Measurements from ENCODE around the gene HBE1. TPM values are rescaled to one million over a fixed set of nuclear protein-coding genes. Genes with fewer than 3 reads are reported as not detected.

Gene HBE1
- total RNA-seq, 1 donor = not detected

DNA sequence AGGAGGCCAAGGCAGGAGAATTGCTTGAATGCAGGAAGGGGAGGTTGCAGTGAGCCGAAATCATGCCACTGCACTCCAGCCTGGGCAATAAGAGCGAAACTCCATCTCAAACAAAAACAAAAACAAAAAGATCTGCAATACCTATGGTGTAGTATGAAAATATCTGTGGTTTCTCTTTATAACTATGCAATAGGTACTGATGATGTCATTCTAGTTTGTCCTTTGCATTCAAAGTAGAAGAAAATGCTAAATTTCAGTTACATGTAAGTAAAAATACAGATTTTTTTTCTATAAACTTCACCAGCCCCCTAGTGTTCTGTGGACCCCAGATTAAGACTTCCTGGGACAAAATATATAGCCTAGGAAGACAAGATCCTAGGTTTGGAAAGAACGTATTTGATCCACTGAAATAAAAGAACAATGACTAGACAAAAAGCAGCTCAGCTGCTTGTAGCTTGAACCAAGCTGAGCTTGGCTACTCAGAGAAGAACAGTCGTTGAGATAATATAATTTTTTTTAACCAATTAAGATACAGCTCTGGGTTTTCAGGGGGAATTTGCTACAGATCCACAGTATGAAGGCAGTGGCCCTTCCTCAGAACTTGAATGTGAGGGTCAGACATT lies 2.8 kb upstream of the HBE1 start:
- Histone ChIP-seq H4K20me1 (ENCODE audit: insufficient read depth, low read length) (no peaks in the 10 kb centered on the region), H3K36me3 (ENCODE audit: insufficient read depth, low read length) (no peaks in the 10 kb centered on the region), H3K9me3 (ENCODE audit: low read depth, low read length) (no peaks in the 10 kb centered on the region), H3K27me3 (ENCODE audit: insufficient read depth, low read length) (no peaks in the 10 kb centered on the region), H3K79me2 (ENCODE audit: insufficient read depth, low read length) (no peaks in the 10 kb centered on the region), H3K4me1 (ENCODE audit: insufficient read depth, low read length) (no peaks in the 10 kb centered on the region), H2AFZ (ENCODE audit: low read length) (no peak overlapping the region), H3K4me3 (ENCODE audit: insufficient read depth, low read length) (no peak overlapping the region), H3K27ac (ENCODE audit: low read depth, low read length) (no peak overlapping the region), H3K4me2 (ENCODE audit: insufficient read depth, low read length) (no peak overlapping the region)
- TF ChIP-seq, protein P1, sequence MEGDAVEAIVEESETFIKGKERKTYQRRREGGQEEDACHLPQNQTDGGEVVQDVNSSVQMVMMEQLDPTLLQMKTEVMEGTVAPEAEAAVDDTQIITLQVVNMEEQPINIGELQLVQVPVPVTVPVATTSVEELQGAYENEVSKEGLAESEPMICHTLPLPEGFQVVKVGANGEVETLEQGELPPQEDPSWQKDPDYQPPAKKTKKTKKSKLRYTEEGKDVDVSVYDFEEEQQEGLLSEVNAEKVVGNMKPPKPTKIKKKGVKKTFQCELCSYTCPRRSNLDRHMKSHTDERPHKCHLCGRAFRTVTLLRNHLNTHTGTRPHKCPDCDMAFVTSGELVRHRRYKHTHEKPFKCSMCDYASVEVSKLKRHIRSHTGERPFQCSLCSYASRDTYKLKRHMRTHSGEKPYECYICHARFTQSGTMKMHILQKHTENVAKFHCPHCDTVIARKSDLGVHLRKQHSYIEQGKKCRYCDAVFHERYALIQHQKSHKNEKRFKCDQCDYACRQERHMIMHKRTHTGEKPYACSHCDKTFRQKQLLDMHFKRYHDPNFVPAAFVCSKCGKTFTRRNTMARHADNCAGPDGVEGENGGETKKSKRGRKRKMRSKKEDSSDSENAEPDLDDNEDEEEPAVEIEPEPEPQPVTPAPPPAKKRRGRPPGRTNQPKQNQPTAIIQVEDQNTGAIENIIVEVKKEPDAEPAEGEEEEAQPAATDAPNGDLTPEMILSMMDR (IDR thresholded peaks at IDR 0.05; ENCODE audit: extremely low read depth, low read depth, low read length) = no peak
- DNase-seq (ENCODE audit: insufficient read length, low spot score, missing footprints) = no peak

GRCh38 chr11:5267033-5267563 lies 2.6 kb downstream of the HBE1 start:
- Histone ChIP-seq H3K27me3 (ENCODE audit: insufficient read depth, low read length) (no peaks in the 10 kb centered on the region), H3K36me3 (ENCODE audit: insufficient read depth, low read length) (no peaks in the 10 kb centered on the region), H4K20me1 (ENCODE audit: insufficient read depth, low read length) (no peaks in the 10 kb centered on the region), H3K4me2 (ENCODE audit: insufficient read depth, low read length) (no peak overlapping the region), H3K4me1 (ENCODE audit: insufficient read depth, low read length) (no peaks in the 10 kb centered on the region), H2AFZ (ENCODE audit: low read length) (no peak overlapping the region), H3K4me3 (ENCODE audit: insufficient read depth, low read length) (no peak overlapping the region), H3K9me3 (ENCODE audit: low read depth, low read length) (no peaks in the 10 kb centered on the region), H3K27ac (ENCODE audit: low read depth, low read length) (no peak overlapping the region), H3K79me2 (ENCODE audit: insufficient read depth, low read length) (no peaks in the 10 kb centered on the region)
- no peak for DNase-seq (ENCODE audit: insufficient read length, low spot score, missing footprints)
- TF ChIP-seq, protein P1 (IDR thresholded peaks at IDR 0.05; ENCODE audit: extremely low read depth, low read depth, low read length) = no peak

- H3K27ac ChIP-seq (ENCODE audit: low read depth, low read length) = no peak overlapping the region
- TF ChIP-seq, protein P1 (IDR thresholded peaks at IDR 0.05; ENCODE audit: extremely low read depth, low read depth, low read length) = no peak
- H3K4me2 ChIP-seq (ENCODE audit: insufficient read depth, low read length) = no peak overlapping the region
- no peaks in the 10 kb centered on the region for H3K9me3 ChIP-seq (ENCODE audit: low read depth, low read length)
- no peaks in the 10 kb centered on the region for H3K4me1 ChIP-seq (ENCODE audit: insufficient read depth, low read length)
- H2AFZ ChIP-seq (ENCODE audit: low read length) = no peak overlapping the region
- H3K27me3 ChIP-seq (ENCODE audit: insufficient read depth, low read length) = no peaks in the 10 kb centered on the region
- no peaks in the 10 kb centered on the region for H3K79me2 ChIP-seq (ENCODE audit: insufficient read depth, low read length)
- no peaks in the 10 kb centered on the region for H3K36me3 ChIP-seq (ENCODE audit: insufficient read depth, low read length)
- H4K20me1 ChIP-seq (ENCODE audit: insufficient read depth, low read length) = no peaks in the 10 kb centered on the region
- DNase-seq (ENCODE audit: insufficient read length, low spot score, missing footprints) = no peak
- H3K4me3 ChIP-seq (ENCODE audit: insufficient read depth, low read length) = no peak overlapping the region
Measured at GRCh38 chr11:5266609-5267008, 3.1 kb downstream of the HBE1 start.

- no peak overlapping the region for H3K4me2 ChIP-seq (ENCODE audit: insufficient read depth, low read length)
- no peaks in the 10 kb centered on the region for H4K20me1 ChIP-seq (ENCODE audit: insufficient read depth, low read length)
- TF ChIP-seq, protein P1 (IDR thresholded peaks at IDR 0.05; ENCODE audit: extremely low read depth, low read depth, low read length) = no peak
- no peak overlapping the region for H3K27ac ChIP-seq (ENCODE audit: low read depth, low read length)
- H3K27me3 ChIP-seq (ENCODE audit: insufficient read depth, low read length) = no peaks in the 10 kb centered on the region
- H2AFZ ChIP-seq (ENCODE audit: low read length) = no peak overlapping the region
- no peaks in the 10 kb centered on the region for H3K36me3 ChIP-seq (ENCODE audit: insufficient read depth, low read length)
- no peaks in the 10 kb centered on the region for H3K9me3 ChIP-seq (ENCODE audit: low read depth, low read length)
- no peaks in the 10 kb centered on the region for H3K79me2 ChIP-seq (ENCODE audit: insufficient read depth, low read length)
- no peak overlapping the region for H3K4me3 ChIP-seq (ENCODE audit: insufficient read depth, low read length)
- DNase-seq (ENCODE audit: insufficient read length, low spot score, missing footprints) = no peak
- H3K4me1 ChIP-seq (ENCODE audit: insufficient read depth, low read length) = no peaks in the 10 kb centered on the region
Measured at GRCh38 chr11:5265832-5266231, 3.9 kb downstream of the HBE1 start.
